Keratinocyte (primary cell): ENCODE data around the gene PTDSS2.

Experiments
- EZH2 ChIP-seq: IDR thresholded peaks from one replicate; pipeline ENCODE4 v1.6.1; 2012; ENCODE audit warnings: inconsistent platforms, mild to moderate bottlenecking, low read length, moderate library complexity
- TF ChIP-seq, protein P1 (sequence below), 3 experiments: IDR thresholded peaks in 1 of 3; conservative IDR thresholded peaks in 1 of 3; optimal IDR thresholded peaks in 1 of 3; 2 replicates in 2 of 3; 3 replicates in 1 of 3; pipeline versions ENCODE3 to v1.5.1; 2011; ENCODE audit warnings: low read length in 3 of 3, mild to moderate bottlenecking in 3 of 3, moderate library complexity in 2 of 3, control low read depth in 1 of 3, inconsistent platforms in 1 of 3; ENCODE audit not compliant: insufficient read depth in 2 of 3; ENCODE audit errors: extremely low read depth in 1 of 3

DNA sequence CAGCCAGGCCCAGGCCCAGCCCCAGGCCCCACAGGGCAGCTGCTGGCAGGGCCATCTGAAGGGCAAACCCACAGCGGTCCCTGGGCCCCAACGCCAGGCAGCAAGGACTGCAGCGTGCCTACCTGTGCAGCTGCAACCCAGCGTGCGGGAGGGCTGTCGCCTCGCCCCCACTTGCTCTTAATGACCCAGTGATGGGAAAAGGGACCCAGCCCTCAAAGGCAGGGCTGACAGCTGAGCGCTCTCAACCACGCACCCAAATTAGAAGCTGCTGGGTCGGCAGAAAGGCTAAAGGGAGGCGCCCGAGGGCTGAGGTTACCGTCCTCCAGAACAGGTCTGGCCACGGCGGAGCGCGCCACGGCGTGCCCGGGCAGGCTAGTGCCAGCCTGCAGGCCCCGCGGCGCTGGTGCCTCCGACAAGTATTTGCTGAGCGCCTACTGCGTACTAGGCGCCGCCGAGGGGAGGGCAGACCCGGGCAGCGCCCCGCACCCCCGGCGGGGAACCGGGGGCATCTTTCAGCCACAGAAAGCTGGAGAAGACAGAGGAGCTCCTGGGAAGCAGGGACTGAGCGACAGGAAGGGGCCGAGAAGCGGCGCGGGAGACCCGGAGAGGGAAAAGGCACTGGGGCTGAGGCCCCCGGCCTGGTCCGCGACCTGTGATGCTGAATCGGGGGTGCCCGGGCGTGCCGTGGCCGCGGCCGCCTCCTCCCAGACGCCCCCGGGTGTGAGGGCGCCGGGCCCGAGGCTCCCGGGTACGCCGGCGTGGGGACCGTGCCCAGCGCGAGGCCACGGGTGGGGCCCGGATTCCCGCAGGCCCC lies 84.5 kb downstream of the PTDSS2 start:
- TF ChIP-seq, protein P1, sequence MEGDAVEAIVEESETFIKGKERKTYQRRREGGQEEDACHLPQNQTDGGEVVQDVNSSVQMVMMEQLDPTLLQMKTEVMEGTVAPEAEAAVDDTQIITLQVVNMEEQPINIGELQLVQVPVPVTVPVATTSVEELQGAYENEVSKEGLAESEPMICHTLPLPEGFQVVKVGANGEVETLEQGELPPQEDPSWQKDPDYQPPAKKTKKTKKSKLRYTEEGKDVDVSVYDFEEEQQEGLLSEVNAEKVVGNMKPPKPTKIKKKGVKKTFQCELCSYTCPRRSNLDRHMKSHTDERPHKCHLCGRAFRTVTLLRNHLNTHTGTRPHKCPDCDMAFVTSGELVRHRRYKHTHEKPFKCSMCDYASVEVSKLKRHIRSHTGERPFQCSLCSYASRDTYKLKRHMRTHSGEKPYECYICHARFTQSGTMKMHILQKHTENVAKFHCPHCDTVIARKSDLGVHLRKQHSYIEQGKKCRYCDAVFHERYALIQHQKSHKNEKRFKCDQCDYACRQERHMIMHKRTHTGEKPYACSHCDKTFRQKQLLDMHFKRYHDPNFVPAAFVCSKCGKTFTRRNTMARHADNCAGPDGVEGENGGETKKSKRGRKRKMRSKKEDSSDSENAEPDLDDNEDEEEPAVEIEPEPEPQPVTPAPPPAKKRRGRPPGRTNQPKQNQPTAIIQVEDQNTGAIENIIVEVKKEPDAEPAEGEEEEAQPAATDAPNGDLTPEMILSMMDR (optimal IDR thresholded peaks at IDR 0.05 in 1 of 3, IDR thresholded peaks at IDR 0.05 in 1 of 3, conservative IDR thresholded peaks at IDR 0.05 in 1 of 3; ENCODE audit: extremely low read depth in 1 of 3, insufficient read depth in 2 of 3, low read length in 3 of 3): peak in 1 of 3 experiments; percentile 29
- TF ChIP-seq EZH2: no peak
